ENCODE results near the gene ST8SIA1.

- TF ChIP-seq, protein P1, sequence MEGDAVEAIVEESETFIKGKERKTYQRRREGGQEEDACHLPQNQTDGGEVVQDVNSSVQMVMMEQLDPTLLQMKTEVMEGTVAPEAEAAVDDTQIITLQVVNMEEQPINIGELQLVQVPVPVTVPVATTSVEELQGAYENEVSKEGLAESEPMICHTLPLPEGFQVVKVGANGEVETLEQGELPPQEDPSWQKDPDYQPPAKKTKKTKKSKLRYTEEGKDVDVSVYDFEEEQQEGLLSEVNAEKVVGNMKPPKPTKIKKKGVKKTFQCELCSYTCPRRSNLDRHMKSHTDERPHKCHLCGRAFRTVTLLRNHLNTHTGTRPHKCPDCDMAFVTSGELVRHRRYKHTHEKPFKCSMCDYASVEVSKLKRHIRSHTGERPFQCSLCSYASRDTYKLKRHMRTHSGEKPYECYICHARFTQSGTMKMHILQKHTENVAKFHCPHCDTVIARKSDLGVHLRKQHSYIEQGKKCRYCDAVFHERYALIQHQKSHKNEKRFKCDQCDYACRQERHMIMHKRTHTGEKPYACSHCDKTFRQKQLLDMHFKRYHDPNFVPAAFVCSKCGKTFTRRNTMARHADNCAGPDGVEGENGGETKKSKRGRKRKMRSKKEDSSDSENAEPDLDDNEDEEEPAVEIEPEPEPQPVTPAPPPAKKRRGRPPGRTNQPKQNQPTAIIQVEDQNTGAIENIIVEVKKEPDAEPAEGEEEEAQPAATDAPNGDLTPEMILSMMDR (tag by site-specific recombination; IDR thresholded peaks at IDR 0.05), result no peak
- TF ChIP-seq ZNF558 (tag by site-specific recombination; IDR thresholded peaks at IDR 0.05) (no peak), ZEB2 (tag by site-specific recombination; IDR thresholded peaks at IDR 0.05) (no peak), ZNF398 (tag by site-specific recombination; IDR thresholded peaks at IDR 0.05) (no peak), ZNF621 (tag by site-specific recombination; IDR thresholded peaks at IDR 0.05) (no peak), ZNF146 (tag by site-specific recombination; IDR thresholded peaks at IDR 0.05) (no peak), HOXA7 (CRISPR knock-in tag; IDR thresholded peaks at IDR 0.05; ENCODE audit: borderline replicate concordance) (no peak), SCRT1 (tag by site-specific recombination; IDR thresholded peaks at IDR 0.05; ENCODE audit: borderline replicate concordance) (no peak), ZNF629 (tag by site-specific recombination; IDR thresholded peaks at IDR 0.05) (no peak), YY1 (tag by site-specific recombination; IDR thresholded peaks at IDR 0.05) (no peak), ZNF510 (tag by site-specific recombination; IDR thresholded peaks at IDR 0.05; ENCODE audit: insufficient replicate concordance) (no peak)
Measured at GRCh38 chr12:22246217-22246846, 88.2 kb downstream of the ST8SIA1 start.
